OCI-LY1 (cell line): ENCODE data around the gene PLD6.

ENCODE experiments used
- EZH2 ChIP-seq: fragments of 200-600 bp; sonication (generic), shearing (Covaris generic); IDR thresholded peaks from 2 replicates; pipeline ENCODE4 v1.8.0; 2017; ENCODE audit warnings: borderline replicate concordance, mixed run types, mild to moderate bottlenecking, antibody characterized with exemption, low read length, moderate library complexity, mixed read lengths
- TF ChIP-seq, protein P1 (sequence below): fragments of 200-600 bp; sonication (generic), shearing (Covaris generic); IDR thresholded peaks from 2 replicates; pipeline ENCODE4 v1.5.1; 2017; ENCODE audit warnings: mild to moderate bottlenecking, antibody characterized with exemption, low read length, moderate library complexity, mixed read lengths

DNA sequence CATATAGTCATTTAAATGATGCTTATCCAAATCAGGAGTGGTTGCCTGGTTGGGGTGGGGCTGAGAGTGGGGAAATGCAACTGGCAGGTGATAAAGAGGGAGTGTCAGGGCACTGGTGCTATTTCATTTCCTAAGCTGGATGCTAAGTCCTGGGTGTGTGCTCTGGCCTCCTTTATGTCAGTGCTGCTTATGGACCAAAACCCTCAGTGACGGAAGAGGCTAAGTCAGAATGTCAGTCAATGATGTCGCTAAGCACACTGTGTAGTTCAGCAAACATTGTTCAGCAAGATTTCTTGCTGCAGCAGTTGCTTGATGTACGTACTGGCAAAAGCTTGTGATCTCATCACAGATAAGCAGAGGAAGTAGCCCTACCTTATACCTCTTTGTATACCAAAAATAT lies 47.3 kb upstream of the PLD6 start:
- TF ChIP-seq, protein P1, sequence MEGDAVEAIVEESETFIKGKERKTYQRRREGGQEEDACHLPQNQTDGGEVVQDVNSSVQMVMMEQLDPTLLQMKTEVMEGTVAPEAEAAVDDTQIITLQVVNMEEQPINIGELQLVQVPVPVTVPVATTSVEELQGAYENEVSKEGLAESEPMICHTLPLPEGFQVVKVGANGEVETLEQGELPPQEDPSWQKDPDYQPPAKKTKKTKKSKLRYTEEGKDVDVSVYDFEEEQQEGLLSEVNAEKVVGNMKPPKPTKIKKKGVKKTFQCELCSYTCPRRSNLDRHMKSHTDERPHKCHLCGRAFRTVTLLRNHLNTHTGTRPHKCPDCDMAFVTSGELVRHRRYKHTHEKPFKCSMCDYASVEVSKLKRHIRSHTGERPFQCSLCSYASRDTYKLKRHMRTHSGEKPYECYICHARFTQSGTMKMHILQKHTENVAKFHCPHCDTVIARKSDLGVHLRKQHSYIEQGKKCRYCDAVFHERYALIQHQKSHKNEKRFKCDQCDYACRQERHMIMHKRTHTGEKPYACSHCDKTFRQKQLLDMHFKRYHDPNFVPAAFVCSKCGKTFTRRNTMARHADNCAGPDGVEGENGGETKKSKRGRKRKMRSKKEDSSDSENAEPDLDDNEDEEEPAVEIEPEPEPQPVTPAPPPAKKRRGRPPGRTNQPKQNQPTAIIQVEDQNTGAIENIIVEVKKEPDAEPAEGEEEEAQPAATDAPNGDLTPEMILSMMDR = no peak
- no peak for TF ChIP-seq EZH2
